Tibial artery (tissue), 4 donors: ENCODE data around the gene GARNL3.

Experiments
- DNase-seq, 2 donors: peaks; one replicate each; pipeline ENCODE4 v3.0.0-alpha.2; 2019
- H3K27ac ChIP-seq, 2 donors: fragments of 200-600 bp; sonication (generic) in 1 of 2; 1 replicate in 1 of 2; 2 replicates in 1 of 2; pipeline ENCODE4 v1.5.1; 2018 to 2019; ENCODE audit warnings: mild to moderate bottlenecking in 1 of 2
- H3K27me3 ChIP-seq, 2 donors: fragments of 200-600 bp; sonication (generic) in 1 of 2; one replicate each; pipeline versions ENCODE4 v1.5.1 to v1.6.0; 2016 to 2019
- H3K36me3 ChIP-seq, 3 donors: fragments of 200-600 bp; sonication (generic) in 2 of 3; one replicate each; pipeline ENCODE4 v1.5.1; 2016 to 2019; ENCODE audit warnings: mild to moderate bottlenecking in 2 of 3
- H3K4me1 ChIP-seq, 4 donors: fragments of 200-600 bp; sonication (generic) in 2 of 4; 1 replicate in 3 of 4; 2 replicates in 1 of 4; pipeline ENCODE4 v1.5.1; 2016 to 2019
- H3K4me3 ChIP-seq, 2 donors: fragments of 200-600 bp; sonication (generic) in 1 of 2; 1 replicate in 1 of 2; 2 replicates in 1 of 2; pipeline ENCODE4 v1.5.1; 2018 to 2019; ENCODE audit warnings: mild to moderate bottlenecking in 2 of 2
- H3K9me3 ChIP-seq, 3 donors: fragments of 200-600 bp; sonication (generic) in 1 of 3; one replicate each; pipeline ENCODE4 v1.5.1; 2016 to 2019
- CTCF ChIP-seq, 2 experiments: fragments of 200-600 bp in 1 of 2; fragments of 450-650 bp in 1 of 2; IDR thresholded peaks; one replicate each; pipeline ENCODE4 v1.5.1; 2017 to 2019; ENCODE audit warnings: antibody characterized with exemption in 2 of 2, mild to moderate bottlenecking in 1 of 2, moderate library complexity in 1 of 2
- intact Hi-C: fragments of 100-400 bp; cut with DNase I; formaldehyde crosslinking; loops from one replicate; pipeline ENCODE4 v1.15.0; 2023; ENCODE audit warnings: low total_unique reads

GARNL3 gene

GRCh38 chr9:127278372-127278771, 13.8 kb downstream of the GARNL3 start:
- Histone ChIP-seq H3K4me3 (no peak overlapping the region), H3K27ac (no peak overlapping the region), H3K36me3 (no peaks in the 10 kb centered on the region), H3K27me3 (no peaks in the 10 kb centered on the region), H3K4me1 (peaks cover 0 to 71% (median 22%) of the 10 kb centered on the region in 4 donors), H3K9me3 (no peaks in the 10 kb centered on the region)
- no peak for DNase-seq
- no peak for TF ChIP-seq CTCF (IDR thresholded peaks at IDR 0.05)
- intact Hi-C loops, result no loop called here

DNA sequence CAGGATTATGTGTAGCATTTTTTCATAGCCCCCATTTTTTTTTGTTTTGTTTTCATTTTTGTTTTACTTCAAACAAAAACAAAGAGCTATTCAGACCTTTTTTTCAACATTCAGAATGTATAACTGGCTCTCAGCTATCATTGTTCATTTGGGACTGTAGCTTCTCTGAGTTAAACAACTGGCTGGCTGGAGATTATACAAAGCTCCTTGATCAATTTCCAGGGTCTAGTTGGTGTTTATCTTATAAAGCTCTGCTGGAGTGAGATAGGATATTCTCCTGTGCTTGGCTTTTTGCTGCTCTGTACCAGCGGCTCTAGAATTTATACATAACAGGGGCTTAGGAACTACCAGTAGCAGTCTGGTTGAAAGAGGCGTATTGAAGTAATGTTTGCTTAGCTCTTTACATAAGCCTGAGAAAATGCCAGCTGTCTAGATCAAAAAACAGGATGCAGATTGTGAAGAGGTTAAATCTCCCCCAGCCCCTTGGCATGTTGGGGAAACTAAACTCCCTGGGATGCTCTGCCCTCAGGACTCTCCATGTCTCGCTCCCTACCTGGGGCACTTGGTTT, 15.2 kb downstream of the GARNL3 start:
- intact Hi-C loops, result no loop called here

DNA sequence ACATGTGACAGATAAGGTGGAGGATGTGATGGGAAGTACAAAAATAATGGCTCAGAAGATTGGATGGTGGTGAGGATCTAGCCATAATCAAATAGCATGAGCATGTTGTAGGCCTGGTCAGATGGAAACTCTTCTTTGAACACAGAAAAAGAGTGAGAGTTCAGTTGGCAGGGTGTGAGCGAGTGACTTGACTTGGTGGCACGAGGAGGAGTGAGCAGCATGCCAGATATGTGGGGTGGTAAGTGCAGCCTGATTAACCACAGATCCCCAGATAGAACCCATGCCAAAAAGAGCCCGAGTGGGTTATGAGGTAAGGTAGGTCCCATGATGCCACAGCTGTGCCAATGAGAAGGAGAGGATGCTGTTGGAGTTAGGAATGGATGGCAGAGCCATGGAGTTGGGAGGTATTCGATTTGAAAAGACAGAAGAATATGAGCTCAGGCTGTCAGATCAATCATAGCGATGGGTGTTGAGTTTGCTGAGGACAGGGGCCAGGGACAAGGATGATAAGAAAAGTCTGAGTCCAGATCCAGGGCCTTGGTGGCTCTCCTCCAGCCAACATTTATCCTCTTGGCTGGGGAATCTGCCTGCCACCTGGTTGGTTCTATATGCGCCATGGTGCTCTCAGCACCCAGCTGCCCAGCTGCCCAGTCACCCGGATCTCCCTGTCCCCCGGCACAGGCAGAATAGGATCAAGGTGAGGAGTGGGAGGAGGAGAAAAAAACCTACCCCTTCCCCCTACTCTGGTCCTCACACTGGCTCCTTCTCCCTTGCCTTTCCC, 16.5 kb downstream of the GARNL3 start:
- TF ChIP-seq CTCF (IDR thresholded peaks at IDR 0.05), result no peak
- DNase-seq, result no peak
- Histone ChIP-seq H3K4me3 (no peak overlapping the region), H3K36me3 (no peaks in the 10 kb centered on the region), H3K4me1 (peaks cover 0 to 61% (median 20%) of the 10 kb centered on the region in 4 donors), H3K27me3 (no peaks in the 10 kb centered on the region), H3K9me3 (no peaks in the 10 kb centered on the region), H3K27ac (no peak overlapping the region)
- intact Hi-C loops, result no loop called here

More for the DNA sequence above, 15.2 kb downstream of the GARNL3 start:
- no peak for DNase-seq
- Histone ChIP-seq H3K27me3 (no peaks in the 10 kb centered on the region), H3K4me1 (peaks cover 0 to 68% (median 22%) of the 10 kb centered on the region in 4 donors), H3K4me3 (no peak overlapping the region), H3K9me3 (no peaks in the 10 kb centered on the region), H3K27ac (no peak overlapping the region), H3K36me3 (no peaks in the 10 kb centered on the region)
- no peak for TF ChIP-seq CTCF (IDR thresholded peaks at IDR 0.05)

DNA sequence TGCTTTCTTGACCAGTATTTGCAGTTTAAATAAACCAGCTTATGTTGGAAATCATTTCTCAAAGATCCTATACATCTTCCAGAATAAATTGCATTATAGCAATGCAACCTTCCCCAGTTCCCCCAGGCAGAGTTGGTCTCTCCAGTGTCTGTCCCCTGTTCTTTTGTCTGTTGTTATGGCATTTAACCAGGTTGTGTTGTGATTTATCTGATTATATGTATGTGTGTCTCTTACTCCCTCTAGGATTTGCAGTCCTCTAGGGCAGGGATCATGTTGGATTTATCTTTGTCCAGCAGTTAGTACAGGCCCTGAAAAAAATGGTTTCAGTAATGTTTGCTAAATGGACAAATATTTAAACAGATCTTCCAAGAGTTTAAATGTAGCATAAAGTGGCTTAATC, 17.3 kb downstream of the GARNL3 start:
- TF ChIP-seq CTCF (IDR thresholded peaks at IDR 0.05), result no peak
- peaks cover 0 to 61% (median 20%) of the 10 kb centered on the region in 4 donors for H3K4me1 ChIP-seq
- no peak overlapping the region for H3K4me3 ChIP-seq
- H3K27me3 ChIP-seq, result no peaks in the 10 kb centered on the region
- no peak overlapping the region for H3K27ac ChIP-seq
- H3K9me3 ChIP-seq, result no peaks in the 10 kb centered on the region
- no peak for DNase-seq
- intact Hi-C loops, result no loop called here
- no peaks in the 10 kb centered on the region for H3K36me3 ChIP-seq

GRCh38 chr9:127282611-127283010, 18.0 kb downstream of the GARNL3 start:
- H3K9me3 ChIP-seq, result no peaks in the 10 kb centered on the region
- intact Hi-C loops, result no loop called here
- no peak for DNase-seq
- peaks cover 0 to 55% (median 18%) of the 10 kb centered on the region in 4 donors for H3K4me1 ChIP-seq
- peak overlapping the region in 1 of 2 donors; percentile 34 for H3K27ac ChIP-seq
- H3K27me3 ChIP-seq, result no peaks in the 10 kb centered on the region
- no peak for TF ChIP-seq CTCF (IDR thresholded peaks at IDR 0.05)
- H3K4me3 ChIP-seq, result no peak overlapping the region
- H3K36me3 ChIP-seq, result no peaks in the 10 kb centered on the region
